Measurements from ENCODE around the gene KIF3A.

KIF3A gene

DNA sequence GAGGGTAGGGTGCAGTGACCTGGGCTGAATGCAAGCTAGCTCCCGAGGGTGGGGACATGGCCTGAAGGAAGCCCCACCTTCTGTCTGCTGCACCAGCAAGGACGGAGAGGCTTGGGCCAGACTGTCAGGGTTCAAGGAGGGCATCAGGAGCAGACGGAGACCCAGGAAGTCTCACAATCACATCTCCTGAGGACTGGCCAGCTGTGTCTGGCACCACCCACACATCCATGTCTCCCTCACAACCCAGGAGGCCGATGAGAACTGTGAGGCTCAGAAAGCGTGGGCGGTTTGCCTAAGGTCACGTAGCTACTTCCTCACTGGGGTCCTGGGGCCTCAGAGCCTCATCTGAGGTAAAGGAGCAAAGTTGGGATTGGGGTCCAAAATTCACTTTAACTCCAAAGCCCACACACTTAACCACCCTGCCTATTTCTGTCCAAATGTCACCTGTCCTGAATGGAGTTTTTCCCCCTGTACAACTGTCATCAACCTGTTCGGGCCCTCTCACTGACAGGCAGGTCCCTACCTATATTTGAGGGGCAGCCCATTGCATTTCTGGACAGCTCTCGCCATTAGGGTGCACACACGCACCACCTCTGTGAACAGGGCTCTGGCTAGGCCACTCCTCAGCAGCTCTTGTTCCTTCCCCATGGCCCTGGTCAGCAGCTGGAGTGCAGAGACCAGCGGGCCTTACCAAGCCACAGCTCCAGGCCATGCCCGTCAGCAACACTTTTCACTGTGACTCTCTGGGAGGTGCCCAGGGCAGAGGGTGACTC lies 75.9 kb downstream of the KIF3A start:
- H3K79me2 ChIP-seq (ENCODE audit: control insufficient read depth, low read length), result no peaks in the 10 kb centered on the region
- TF ChIP-seq EZH2phosphoT487 (IDR thresholded peaks at IDR 0.05; ENCODE audit: borderline replicate concordance, low read length), result no peak
- no peak for TF ChIP-seq CTCF (IDR thresholded peaks at IDR 0.05; ENCODE audit: low read depth, low read length, poor library complexity, severe bottlenecking)
- peaks cover 5% of the 10 kb centered on the region; the same call in 1 of the 2 replicates for H3K27me3 ChIP-seq (ENCODE audit: control insufficient read depth, low read length)
- no peaks in the 10 kb centered on the region for H3K36me3 ChIP-seq (ENCODE audit: control insufficient read depth, low read length)
- no peaks in the 10 kb centered on the region for H3K4me1 ChIP-seq (ENCODE audit: control insufficient read depth, low read length)
- no peaks in the 10 kb centered on the region for H3K9me3 ChIP-seq (ENCODE audit: control insufficient read depth, insufficient read depth, low read length)
- H4K20me1 ChIP-seq (ENCODE audit: control insufficient read depth, insufficient read depth, low read depth, low read length), result no peaks in the 10 kb centered on the region
- no peak overlapping the region for H3K4me3 ChIP-seq (ENCODE audit: low read length)
- no peaks in the 10 kb centered on the region for H3K9me2 ChIP-seq (replicated peaks; ENCODE audit: control insufficient read depth, low read length)
- no peak overlapping the region for H3K4me2 ChIP-seq (ENCODE audit: low read length)
- H3F3A ChIP-seq (ENCODE audit: control insufficient read depth, insufficient read depth), result no peaks in the 10 kb centered on the region
- H3K27ac ChIP-seq (ENCODE audit: low read depth, low read length), result no peak overlapping the region

- no peak overlapping the region for H3K4me2 ChIP-seq (ENCODE audit: low read length)
- no peaks in the 10 kb centered on the region for H3F3A ChIP-seq (ENCODE audit: control insufficient read depth, insufficient read depth)
- H3K9me2 ChIP-seq (replicated peaks; ENCODE audit: control insufficient read depth, low read length), result no peaks in the 10 kb centered on the region
- H3K79me2 ChIP-seq (ENCODE audit: control insufficient read depth, low read length), result no peaks in the 10 kb centered on the region
- no peak overlapping the region for H3K4me3 ChIP-seq (ENCODE audit: low read length)
- TF ChIP-seq EZH2phosphoT487 (IDR thresholded peaks at IDR 0.05; ENCODE audit: borderline replicate concordance, low read length) (no peak), CTCF (IDR thresholded peaks at IDR 0.05; ENCODE audit: low read depth, low read length, poor library complexity, severe bottlenecking) (no peak)
- H3K36me3 ChIP-seq (ENCODE audit: control insufficient read depth, low read length), result no peaks in the 10 kb centered on the region
- no peaks in the 10 kb centered on the region for H3K9me3 ChIP-seq (ENCODE audit: control insufficient read depth, insufficient read depth, low read length)
- no peaks in the 10 kb centered on the region for H4K20me1 ChIP-seq (ENCODE audit: control insufficient read depth, insufficient read depth, low read depth, low read length)
- H3K27ac ChIP-seq (ENCODE audit: low read depth, low read length), result no peak overlapping the region
- H3K4me1 ChIP-seq (ENCODE audit: control insufficient read depth, low read length), result no peaks in the 10 kb centered on the region
- H3K27me3 ChIP-seq (ENCODE audit: control insufficient read depth, low read length), result peaks cover 5% of the 10 kb centered on the region; the same call in 1 of the 2 replicates
Measured at GRCh38 chr5:132659598-132660493, 77.5 kb downstream of the KIF3A start.

- H3K4me3 ChIP-seq (ENCODE audit: low read length), result no peak overlapping the region
- peaks cover 5% of the 10 kb centered on the region; the same call in 1 of the 2 replicates for H3K27me3 ChIP-seq (ENCODE audit: control insufficient read depth, low read length)
- no peaks in the 10 kb centered on the region for H3F3A ChIP-seq (ENCODE audit: control insufficient read depth, insufficient read depth)
- no peaks in the 10 kb centered on the region for H4K20me1 ChIP-seq (ENCODE audit: control insufficient read depth, insufficient read depth, low read depth, low read length)
- no peaks in the 10 kb centered on the region for H3K36me3 ChIP-seq (ENCODE audit: control insufficient read depth, low read length)
- no peak overlapping the region for H3K4me2 ChIP-seq (ENCODE audit: low read length)
- TF ChIP-seq EZH2phosphoT487 (IDR thresholded peaks at IDR 0.05; ENCODE audit: borderline replicate concordance, low read length), result no peak
- no peak for TF ChIP-seq CTCF (IDR thresholded peaks at IDR 0.05; ENCODE audit: low read depth, low read length, poor library complexity, severe bottlenecking)
- H3K9me3 ChIP-seq (ENCODE audit: control insufficient read depth, insufficient read depth, low read length), result no peaks in the 10 kb centered on the region
- H3K79me2 ChIP-seq (ENCODE audit: control insufficient read depth, low read length), result no peaks in the 10 kb centered on the region
- H3K27ac ChIP-seq (ENCODE audit: low read depth, low read length), result no peak overlapping the region
- H3K4me1 ChIP-seq (ENCODE audit: control insufficient read depth, low read length), result no peaks in the 10 kb centered on the region
- H3K9me2 ChIP-seq (replicated peaks; ENCODE audit: control insufficient read depth, low read length), result no peaks in the 10 kb centered on the region
Measured at GRCh38 chr5:132658381-132659302, 78.7 kb downstream of the KIF3A start.
